T-helper 2 cell treated with Interferon-gamma antibody and Interleukin-4, amounts not matched to agents 5 μg/mL and 100 μg/mL, for 36 hours (primary cell): Measurements from ENCODE around the gene PAX8.
A peak's percentile ranks its signal among the peaks of the same experiment; 100 is the strongest.

Source experiments
- DNase-seq: peaks from one replicate; pipeline ENCODE4 v3.0.0; 2021; ENCODE audit warnings: low spot score
- H3K27ac Mint-ChIP-seq: one replicate; pipeline ENCODE4 v1.8.0; 2021; ENCODE audit warnings: mild to moderate bottlenecking, mixed read lengths
- H3K27me3 Mint-ChIP-seq: one replicate; pipeline ENCODE4 v1.8.0; 2021; ENCODE audit warnings: low read depth, mixed read lengths
- H3K36me3 Mint-ChIP-seq: one replicate; pipeline ENCODE4 v1.8.0; 2021; ENCODE audit warnings: low read depth, mixed read lengths
- H3K4me1 Mint-ChIP-seq: one replicate; pipeline ENCODE4 v1.8.0; 2021; ENCODE audit warnings: low read depth, mixed read lengths
- H3K4me3 Mint-ChIP-seq: one replicate; pipeline ENCODE4 v1.8.0; 2022; ENCODE audit warnings: mild to moderate bottlenecking, moderate library complexity, mixed read lengths
- H3K9me3 Mint-ChIP-seq: one replicate; pipeline ENCODE4 v1.8.0; 2021; ENCODE audit warnings: mixed read lengths

The PAX8 gene

DNA sequence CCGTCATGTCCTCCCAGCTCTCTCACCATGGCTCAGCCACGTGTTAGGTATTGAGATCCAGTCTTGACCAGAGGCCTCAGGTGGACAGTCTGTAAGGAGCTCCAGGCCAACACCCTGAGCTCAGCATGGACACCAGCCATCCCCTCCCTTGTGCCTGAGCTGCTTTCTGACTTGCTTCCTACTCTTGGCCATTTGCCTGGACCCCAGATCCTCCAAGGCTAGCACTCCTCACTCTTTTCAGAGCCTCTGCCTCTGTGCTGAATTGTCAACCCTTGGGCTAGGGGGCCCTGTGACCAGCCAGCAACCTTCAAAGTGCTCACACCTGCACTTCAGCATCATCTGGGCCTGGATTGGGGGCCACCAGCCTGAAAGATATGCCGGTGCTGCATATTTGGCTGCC lies 46.6 kb downstream of the PAX8 start:
- H3K4me1 Mint-ChIP-seq = peaks cover 27% of the 10 kb centered on the region
- no peak overlapping the region for H3K27ac Mint-ChIP-seq
- H3K4me3 Mint-ChIP-seq = no peak overlapping the region
- peaks cover 3% of the 10 kb centered on the region for H3K36me3 Mint-ChIP-seq
- peaks cover 2% of the 10 kb centered on the region for H3K27me3 Mint-ChIP-seq
- no peaks in the 10 kb centered on the region for H3K9me3 Mint-ChIP-seq
- DNase-seq = no peak

DNA sequence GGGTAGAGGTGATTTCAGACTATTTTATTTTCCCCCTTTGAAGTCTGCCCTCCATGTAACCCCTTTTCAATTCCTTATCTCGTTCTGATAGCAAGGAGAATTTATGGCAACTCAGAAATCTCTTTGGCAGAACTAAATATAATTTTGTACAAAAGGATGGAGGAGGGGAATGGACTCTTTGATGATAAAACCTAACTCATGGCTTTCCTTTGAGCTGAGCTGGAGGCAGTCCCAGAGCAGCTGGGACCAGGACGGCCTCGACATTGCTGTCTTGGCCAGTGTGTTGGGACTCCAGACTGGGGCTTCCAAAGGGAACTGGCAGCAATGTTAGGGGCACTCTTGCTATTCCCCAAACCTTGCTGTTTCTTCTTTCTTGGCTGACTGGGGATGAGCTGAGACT lies 47.7 kb downstream of the PAX8 start:
- peaks cover 5% of the 10 kb centered on the region for H3K27me3 Mint-ChIP-seq
- no peak overlapping the region for H3K27ac Mint-ChIP-seq
- DNase-seq = no peak
- H3K4me1 Mint-ChIP-seq = peaks cover 28% of the 10 kb centered on the region
- no peaks in the 10 kb centered on the region for H3K9me3 Mint-ChIP-seq
- no peak overlapping the region for H3K4me3 Mint-ChIP-seq
- H3K36me3 Mint-ChIP-seq = peaks cover 3% of the 10 kb centered on the region

DNA sequence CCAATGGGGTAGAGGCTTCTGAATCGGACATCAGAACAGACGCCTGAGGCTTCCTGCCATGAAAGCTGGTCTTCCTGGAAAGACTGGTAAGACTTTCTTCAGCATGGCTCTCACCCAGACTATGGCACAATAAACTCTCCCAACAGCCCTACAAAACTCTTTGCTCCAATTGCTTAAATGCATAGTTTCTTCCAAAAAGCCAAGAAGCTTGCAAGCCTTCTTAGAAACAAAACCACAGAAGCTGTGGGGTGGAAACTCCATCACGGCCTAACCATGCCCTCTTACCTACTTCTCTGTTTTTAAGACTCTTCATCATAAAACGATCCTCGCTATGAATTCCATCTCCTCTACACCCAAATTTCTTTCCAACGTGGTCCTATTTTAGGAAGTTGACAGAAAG lies 48.2 kb downstream of the PAX8 start:
- H3K9me3 Mint-ChIP-seq = no peaks in the 10 kb centered on the region
- no peak overlapping the region for H3K4me3 Mint-ChIP-seq
- peaks cover 2% of the 10 kb centered on the region for H3K36me3 Mint-ChIP-seq
- H3K27me3 Mint-ChIP-seq = peaks cover 5% of the 10 kb centered on the region
- H3K27ac Mint-ChIP-seq = no peak overlapping the region
- no peak for DNase-seq
- peaks cover 28% of the 10 kb centered on the region for H3K4me1 Mint-ChIP-seq

DNA sequence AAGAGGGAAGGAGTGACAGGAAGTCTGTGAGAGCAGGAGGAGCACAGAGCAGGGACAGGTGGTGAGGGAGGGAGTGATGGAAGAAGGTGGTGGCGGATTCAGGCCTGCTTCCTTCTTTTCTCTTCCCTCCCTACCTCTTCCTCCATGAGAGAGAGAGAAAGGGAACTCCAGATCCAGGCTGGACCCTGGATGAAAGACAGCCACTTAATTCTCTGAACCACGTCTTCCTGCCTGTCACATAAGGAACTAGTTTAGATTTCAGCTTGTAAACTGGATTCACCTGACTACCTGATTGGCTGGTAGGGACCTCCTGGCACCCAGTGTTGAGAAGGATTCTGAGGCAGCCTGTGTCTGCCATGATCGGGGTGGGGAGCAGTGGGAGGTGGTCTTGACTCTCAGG lies 48.9 kb downstream of the PAX8 start:
- H3K27me3 Mint-ChIP-seq = peaks cover 5% of the 10 kb centered on the region
- no peak overlapping the region for H3K4me3 Mint-ChIP-seq
- no peaks in the 10 kb centered on the region for H3K36me3 Mint-ChIP-seq
- H3K4me1 Mint-ChIP-seq = peaks cover 28% of the 10 kb centered on the region
- H3K27ac Mint-ChIP-seq = no peak overlapping the region
- no peak for DNase-seq
- H3K9me3 Mint-ChIP-seq = no peaks in the 10 kb centered on the region

GRCh38 chr2:113228991-113229716 lies 49.6 kb downstream of the PAX8 start:
- Mint-ChIP-seq H3K27me3 (peaks cover 7% of the 10 kb centered on the region), H3K4me1 (peaks cover 28% of the 10 kb centered on the region), H3K9me3 (no peaks in the 10 kb centered on the region), H3K4me3 (no peak overlapping the region), H3K36me3 (no peaks in the 10 kb centered on the region), H3K27ac (no peak overlapping the region)
- DNase-seq = no peak

- Mint-ChIP-seq H3K27ac (no peak overlapping the region), H3K4me3 (no peak overlapping the region), H3K4me1 (peaks cover 28% of the 10 kb centered on the region), H3K9me3 (no peaks in the 10 kb centered on the region), H3K36me3 (no peaks in the 10 kb centered on the region), H3K27me3 (peaks cover 7% of the 10 kb centered on the region)
- no peak for DNase-seq
These were observed 50.4 kb downstream of the PAX8 start for GRCh38 chr2:113228351-113228750.

DNA sequence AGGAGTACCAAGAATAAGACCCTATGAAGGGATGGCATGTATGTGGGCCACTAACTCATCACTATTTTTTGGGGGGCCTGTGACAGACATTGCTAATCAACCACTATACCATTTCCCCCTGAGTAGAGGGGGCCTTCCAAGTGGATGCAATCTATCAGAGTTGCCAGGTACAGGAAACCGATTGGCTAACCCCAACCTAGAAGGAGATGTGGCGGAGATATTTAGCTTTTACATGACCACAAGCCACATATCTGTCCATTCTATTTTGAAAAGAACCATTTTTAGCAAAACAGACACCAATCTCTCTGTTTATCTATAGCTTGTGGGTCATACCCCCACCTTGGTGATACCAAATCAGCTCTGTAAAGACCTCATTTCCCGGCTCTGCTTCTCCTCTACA lies 51.0 kb downstream of the PAX8 start:
- H3K27me3 Mint-ChIP-seq = peaks cover 7% of the 10 kb centered on the region
- H3K9me3 Mint-ChIP-seq = no peaks in the 10 kb centered on the region
- peaks cover 28% of the 10 kb centered on the region for H3K4me1 Mint-ChIP-seq
- DNase-seq = no peak
- peak overlapping the region; percentile 1 for H3K4me3 Mint-ChIP-seq
- no peak overlapping the region for H3K27ac Mint-ChIP-seq
- H3K36me3 Mint-ChIP-seq = no peaks in the 10 kb centered on the region

- DNase-seq = no peak
- H3K4me3 Mint-ChIP-seq = no peak overlapping the region
- no peak overlapping the region for H3K27ac Mint-ChIP-seq
- H3K4me1 Mint-ChIP-seq = peaks cover 28% of the 10 kb centered on the region
- no peaks in the 10 kb centered on the region for H3K36me3 Mint-ChIP-seq
- H3K27me3 Mint-ChIP-seq = peaks cover 7% of the 10 kb centered on the region
- H3K9me3 Mint-ChIP-seq = no peaks in the 10 kb centered on the region
These were observed 51.4 kb downstream of the PAX8 start for GRCh38 chr2:113227290-113227689.

GRCh38 chr2:113226462-113226861 lies 52.3 kb downstream of the PAX8 start:
- H3K4me1 Mint-ChIP-seq = peaks cover 28% of the 10 kb centered on the region
- no peak for DNase-seq
- H3K4me3 Mint-ChIP-seq = no peak overlapping the region
- H3K27me3 Mint-ChIP-seq = peaks cover 4% of the 10 kb centered on the region
- no peaks in the 10 kb centered on the region for H3K9me3 Mint-ChIP-seq
- no peak overlapping the region for H3K27ac Mint-ChIP-seq
- no peaks in the 10 kb centered on the region for H3K36me3 Mint-ChIP-seq

DNA sequence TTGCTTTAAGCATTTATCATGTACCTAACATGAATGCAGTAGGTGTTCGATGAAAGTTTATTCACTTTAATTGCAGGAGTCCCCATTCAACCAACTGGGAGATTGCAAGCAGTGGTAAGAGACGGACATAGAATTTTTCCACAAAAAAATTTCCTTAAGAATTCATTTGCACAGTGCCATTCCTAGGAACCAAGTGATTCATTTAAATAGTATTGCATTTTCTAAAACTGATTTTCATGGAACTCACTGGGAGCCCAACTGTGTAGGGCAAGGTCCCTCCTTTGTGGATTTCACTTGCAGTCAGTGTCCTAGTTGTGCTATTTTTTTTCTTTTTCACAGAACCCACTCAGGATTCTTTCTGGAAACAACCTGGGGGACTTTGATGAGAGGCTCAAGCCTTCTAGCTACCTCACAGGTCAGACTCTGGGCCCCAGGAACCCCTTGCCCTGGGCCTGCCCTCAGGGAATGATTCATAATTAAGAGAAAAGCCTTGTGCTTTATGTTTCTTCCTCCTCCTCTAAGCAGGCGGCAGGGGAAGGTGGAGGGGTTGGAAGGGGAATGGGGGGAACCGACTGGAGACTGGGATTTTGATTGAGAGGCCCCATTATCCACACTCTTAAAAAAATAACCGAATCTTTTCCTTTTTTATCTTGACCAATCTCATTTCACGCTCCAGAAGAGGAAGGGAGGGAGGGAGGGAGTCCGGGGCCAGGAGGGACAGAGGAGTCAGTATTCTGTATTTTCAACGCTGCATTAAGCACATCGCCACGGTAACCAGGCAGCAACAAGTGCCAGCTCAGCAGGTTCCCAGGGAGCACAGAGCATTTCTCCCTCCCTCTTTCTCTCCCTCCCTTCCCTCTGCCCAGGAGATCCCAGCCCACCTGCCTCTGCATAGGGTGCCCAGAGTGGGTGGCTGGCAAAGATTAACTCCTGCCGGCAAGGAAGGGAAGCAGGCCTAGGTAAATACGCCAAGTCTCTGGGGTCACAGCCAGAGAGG lies 53.2 kb downstream of the PAX8 start:
- Mint-ChIP-seq H3K4me3 (no peak overlapping the region), H3K36me3 (no peaks in the 10 kb centered on the region), H3K27ac (no peak overlapping the region), H3K4me1 (peaks cover 25% of the 10 kb centered on the region), H3K27me3 (peaks cover 4% of the 10 kb centered on the region), H3K9me3 (no peaks in the 10 kb centered on the region)
- DNase-seq = no peak

DNA sequence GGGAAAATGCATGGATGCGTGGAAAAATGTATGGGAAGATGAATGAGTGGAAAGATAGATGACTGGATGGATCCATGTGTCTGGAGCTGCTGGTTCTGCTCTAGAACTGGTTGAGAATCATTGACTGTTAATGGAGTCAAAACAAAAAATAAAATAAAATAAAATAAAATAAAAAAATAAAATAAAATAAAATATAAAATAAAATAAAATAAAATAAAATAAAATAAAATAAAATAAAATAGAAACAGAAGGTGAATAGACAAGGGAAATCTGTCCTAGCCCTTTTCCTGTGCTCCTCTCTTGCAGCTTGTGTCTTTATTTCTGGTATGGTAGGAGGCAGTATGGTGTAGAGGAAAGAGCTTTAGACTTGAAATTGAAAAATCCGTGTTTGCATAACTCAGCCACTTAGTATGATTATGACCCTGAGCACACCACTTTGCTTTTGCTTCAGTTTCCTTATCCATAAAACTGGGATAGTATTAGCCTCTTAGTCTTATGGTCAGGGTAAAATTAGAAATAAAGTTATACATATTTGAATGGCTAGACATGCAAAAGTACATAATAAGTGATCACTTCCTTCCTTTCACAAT lies 54.0 kb downstream of the PAX8 start:
- no peaks in the 10 kb centered on the region for H3K36me3 Mint-ChIP-seq
- no peaks in the 10 kb centered on the region for H3K9me3 Mint-ChIP-seq
- H3K27ac Mint-ChIP-seq = no peak overlapping the region
- no peak for DNase-seq
- H3K27me3 Mint-ChIP-seq = peaks cover 4% of the 10 kb centered on the region
- no peak overlapping the region for H3K4me3 Mint-ChIP-seq
- H3K4me1 Mint-ChIP-seq = peaks cover 19% of the 10 kb centered on the region

GRCh38 chr2:113223813-113224212 lies 54.9 kb downstream of the PAX8 start:
- peaks cover 15% of the 10 kb centered on the region for H3K4me1 Mint-ChIP-seq
- H3K36me3 Mint-ChIP-seq = no peaks in the 10 kb centered on the region
- H3K9me3 Mint-ChIP-seq = no peaks in the 10 kb centered on the region
- no peak overlapping the region for H3K27ac Mint-ChIP-seq
- H3K27me3 Mint-ChIP-seq = peaks cover 4% of the 10 kb centered on the region
- no peak for DNase-seq
- H3K4me3 Mint-ChIP-seq = no peak overlapping the region

DNA sequence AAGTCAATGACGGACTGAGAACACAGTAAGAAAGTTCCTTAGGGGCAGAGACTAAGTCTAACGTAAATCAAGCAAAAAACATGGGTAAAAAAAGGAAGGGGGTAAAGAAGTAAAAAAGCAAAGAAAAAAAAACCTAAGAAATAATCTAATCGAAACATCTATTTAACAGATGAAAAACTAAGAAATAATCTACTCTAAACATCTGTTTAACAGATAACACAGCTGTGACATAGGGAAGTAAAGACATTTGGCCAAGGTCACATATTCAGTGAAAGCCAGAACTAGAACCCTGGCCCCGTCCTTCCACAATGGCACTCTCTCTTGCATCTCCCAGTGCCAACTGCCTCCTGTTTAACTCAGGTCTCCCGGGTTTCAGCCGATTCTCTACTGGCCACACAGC lies 56.9 kb downstream of the PAX8 start:
- no peak for DNase-seq
- peaks cover 6% of the 10 kb centered on the region for H3K4me1 Mint-ChIP-seq
- H3K4me3 Mint-ChIP-seq = no peak overlapping the region
- no peak overlapping the region for H3K27ac Mint-ChIP-seq
- no peaks in the 10 kb centered on the region for H3K36me3 Mint-ChIP-seq
- no peaks in the 10 kb centered on the region for H3K9me3 Mint-ChIP-seq
- H3K27me3 Mint-ChIP-seq = peaks cover 4% of the 10 kb centered on the region
